ENCODE measurements around the gene TMCC1.

TMCC1 gene

GRCh38 chr3:129695230-129695629 is 198.3 kb downstream of the TMCC1 start:
- Histone ChIP-seq H4K20me1 (peaks cover 0 to 10% (median 0%) of the 10 kb centered on the region in 11 experiments; a peak in 2 of 22 replicates), H3K27me3 (no peaks in the 10 kb centered on the region), H3K36me3 (peaks cover 15 to 35% (median 22%) of the 10 kb centered on the region in 11 experiments), H3K9me3 (replicated peaks in 1 of 11) (peaks cover 33 to 42% (median 36%) of the 10 kb centered on the region in 11 experiments), H3K9ac (no peak overlapping the region), H3K4me3 (no peak overlapping the region), H3K4me1 (peaks cover 0 to 8% (median 0%) of the 10 kb centered on the region in 10 experiments; a peak in 3 of 20 replicates), H3K27ac (no peak overlapping the region), H3K4me2 (no peak overlapping the region)
- TF ChIP-seq Cebpa-rat (IDR thresholded peaks at IDR 0.05) = no peak

DNA sequence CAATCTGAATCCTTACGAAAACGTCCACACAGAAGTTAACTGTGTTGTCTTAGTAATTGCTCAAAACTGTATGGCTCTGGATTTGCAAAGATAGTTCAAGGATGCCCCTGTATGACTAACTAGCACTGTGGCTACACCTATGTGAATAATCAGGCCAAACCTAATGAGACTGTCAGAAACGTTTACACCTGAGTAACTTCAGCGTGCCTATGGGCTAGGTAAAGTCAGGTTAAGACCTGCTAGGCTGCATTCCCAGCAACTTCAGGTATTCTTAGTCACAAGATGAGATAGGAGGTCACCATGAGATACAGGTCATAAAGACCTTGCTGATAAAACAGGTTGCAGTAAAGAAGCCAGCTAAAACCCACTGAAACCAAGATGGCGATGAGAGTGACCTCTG is 199.3 kb downstream of the TMCC1 start:
- no peak overlapping the region for H3K4me3 ChIP-seq
- H4K20me1 ChIP-seq = peaks cover 0 to 15% (median 0%) of the 10 kb centered on the region in 11 experiments; a peak in 2 of 22 replicates
- no peak overlapping the region for H3K9ac ChIP-seq
- peaks cover 33 to 42% (median 36%) of the 10 kb centered on the region in 11 experiments for H3K9me3 ChIP-seq (replicated peaks in 1 of 11)
- peaks cover 15 to 35% (median 22%) of the 10 kb centered on the region in 11 experiments for H3K36me3 ChIP-seq
- no peak overlapping the region for H3K4me2 ChIP-seq
- no peak overlapping the region for H3K27ac ChIP-seq
- peaks cover 0 to 8% (median 0%) of the 10 kb centered on the region in 10 experiments; a peak in 3 of 20 replicates for H3K4me1 ChIP-seq
- TF ChIP-seq Cebpa-rat (IDR thresholded peaks at IDR 0.05) = no peak
- H3K27me3 ChIP-seq = no peaks in the 10 kb centered on the region

- TF ChIP-seq Cebpa-rat (IDR thresholded peaks at IDR 0.05) = no peak
Observed at GRCh38 chr3:129692743-129693142, 200.8 kb downstream of the TMCC1 start.

GRCh38 chr3:129690963-129691362 is 202.5 kb downstream of the TMCC1 start:
- no peak for TF ChIP-seq Cebpa-rat (IDR thresholded peaks at IDR 0.05)
- peak overlapping the region in 2 of 11 experiments; percentile 1 to 3; a peak in 2 of 22 replicates for H3K4me2 ChIP-seq
- no peak overlapping the region for H3K4me3 ChIP-seq
- H3K9ac ChIP-seq = no peak overlapping the region
- peaks cover 0 to 8% (median 0%) of the 10 kb centered on the region in 10 experiments; a peak in 3 of 20 replicates for H3K4me1 ChIP-seq
- H3K27ac ChIP-seq = no peak overlapping the region
- peaks cover 8 to 12% (median 10%) of the 10 kb centered on the region in 11 experiments; a peak in 20 of 22 replicates for H3K9me3 ChIP-seq (replicated peaks in 1 of 11)
- H3K36me3 ChIP-seq = peaks cover 0 to 9% (median 4%) of the 10 kb centered on the region in 11 experiments; a peak in 11 of 22 replicates
- peaks cover 0 to 43% (median 0%) of the 10 kb centered on the region in 11 experiments; a peak in 5 of 22 replicates for H4K20me1 ChIP-seq
- no peaks in the 10 kb centered on the region for H3K27me3 ChIP-seq

More at GRCh38 chr3:129692743-129693142, 200.8 kb downstream of the TMCC1 start:
- H3K4me3 ChIP-seq = no peak overlapping the region
- no peak overlapping the region for H3K9ac ChIP-seq
- peaks cover 10 to 27% (median 19%) of the 10 kb centered on the region in 11 experiments for H3K36me3 ChIP-seq
- peaks cover 0 to 28% (median 0%) of the 10 kb centered on the region in 11 experiments; a peak in 5 of 22 replicates for H4K20me1 ChIP-seq
- peaks cover 26 to 29% (median 27%) of the 10 kb centered on the region in 11 experiments for H3K9me3 ChIP-seq (replicated peaks in 1 of 11)
- H3K4me2 ChIP-seq = no peak overlapping the region
- H3K4me1 ChIP-seq = peaks cover 0 to 8% (median 0%) of the 10 kb centered on the region in 10 experiments; a peak in 3 of 20 replicates
- H3K27ac ChIP-seq = no peak overlapping the region
- H3K27me3 ChIP-seq = no peaks in the 10 kb centered on the region

DNA sequence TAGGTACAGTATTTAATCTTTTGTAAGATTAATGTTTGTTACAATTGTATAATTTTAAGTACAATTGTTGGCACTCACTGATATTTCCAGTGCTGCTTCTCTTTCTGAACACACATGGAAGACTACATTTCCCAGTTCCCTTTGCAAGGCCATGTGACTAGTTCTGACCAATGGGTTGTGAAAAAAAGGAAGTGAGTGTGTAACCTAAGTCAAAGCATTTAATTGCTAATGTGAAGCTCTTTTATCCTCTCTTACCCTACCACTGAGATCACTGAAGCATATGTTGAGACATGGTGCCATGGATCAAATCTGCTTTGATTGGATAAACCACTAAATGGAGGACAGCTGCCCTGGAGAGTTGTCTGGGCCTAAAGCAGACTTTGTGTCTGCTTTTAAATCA is 203.1 kb downstream of the TMCC1 start:
- H3K27ac ChIP-seq = no peak overlapping the region
- H4K20me1 ChIP-seq = peaks cover 0 to 48% (median 0%) of the 10 kb centered on the region in 11 experiments; a peak in 5 of 22 replicates
- peaks cover 0 to 4% (median under 1%) of the 10 kb centered on the region in 11 experiments; a peak in 9 of 22 replicates for H3K36me3 ChIP-seq
- H3K9ac ChIP-seq = no peak overlapping the region
- H3K4me1 ChIP-seq = peaks cover 0 to 8% (median 0%) of the 10 kb centered on the region in 10 experiments; a peak in 3 of 20 replicates
- peaks cover 2 to 6% (median 4%) of the 10 kb centered on the region in 11 experiments; a peak in 18 of 22 replicates for H3K9me3 ChIP-seq (replicated peaks in 1 of 11)
- H3K4me3 ChIP-seq = no peak overlapping the region
- TF ChIP-seq Cebpa-rat (IDR thresholded peaks at IDR 0.05) = no peak
- H3K4me2 ChIP-seq = peak overlapping the region in 3 of 11 experiments; percentile 1 to 11 (median 3); a peak in 2 of 22 replicates
- no peaks in the 10 kb centered on the region for H3K27me3 ChIP-seq

GRCh38 chr3:129689036-129689435 is 204.5 kb downstream of the TMCC1 start:
- Histone ChIP-seq H3K27me3 (no peaks in the 10 kb centered on the region), H4K20me1 (peaks cover 0 to 62% (median 0%) of the 10 kb centered on the region in 11 experiments; a peak in 5 of 22 replicates), H3K27ac (no peak overlapping the region), H3K4me2 (no peak overlapping the region), H3K9me3 (replicated peaks in 1 of 11) (peaks cover 0 to 4% (median 0%) of the 10 kb centered on the region in 11 experiments; a peak in 1 of 22 replicates), H3K36me3 (peaks cover 0 to 5% (median 0%) of the 10 kb centered on the region in 11 experiments; a peak in 1 of 22 replicates), H3K4me3 (no peak overlapping the region), H3K4me1 (peaks cover 0 to 8% (median 0%) of the 10 kb centered on the region in 10 experiments; a peak in 3 of 20 replicates), H3K9ac (no peak overlapping the region)
- TF ChIP-seq Cebpa-rat (IDR thresholded peaks at IDR 0.05) = no peak

DNA sequence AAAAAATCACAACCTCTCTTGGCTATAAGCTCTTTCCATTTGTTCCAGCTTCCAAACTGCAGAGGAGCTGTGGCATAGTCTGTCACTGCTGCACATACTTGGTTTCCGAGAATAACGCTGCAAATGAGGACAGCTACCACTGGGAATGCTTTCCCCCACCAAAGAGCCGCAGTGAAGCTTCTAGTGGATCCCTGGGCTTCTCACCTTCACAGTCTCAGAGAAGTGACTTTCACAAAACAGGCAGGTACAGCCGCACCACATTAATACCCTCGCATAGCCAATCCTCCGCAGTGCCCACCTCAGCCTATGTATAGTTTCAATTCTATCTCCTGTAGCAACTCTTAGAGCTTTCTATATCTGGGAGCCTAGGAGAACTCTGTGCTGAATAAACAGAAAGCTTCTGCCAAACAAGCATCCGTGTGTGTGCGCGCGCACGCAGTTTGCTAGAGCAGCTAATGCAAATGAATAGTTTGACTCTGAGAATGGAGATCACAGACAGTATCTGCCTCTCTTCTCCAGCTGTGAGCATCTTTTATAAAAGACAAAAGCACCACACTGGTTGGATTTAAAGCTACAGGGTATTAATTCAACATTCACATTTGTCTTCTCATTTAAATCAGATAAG is 205.1 kb downstream of the TMCC1 start:
- TF ChIP-seq Cebpa-rat (IDR thresholded peaks at IDR 0.05) = no peak
- H4K20me1 ChIP-seq = peaks cover 0 to 62% (median 0%) of the 10 kb centered on the region in 11 experiments; a peak in 5 of 22 replicates
- no peak overlapping the region for H3K27ac ChIP-seq
- peaks cover 0 to 4% (median 0%) of the 10 kb centered on the region in 11 experiments; a peak in 1 of 22 replicates for H3K9me3 ChIP-seq (replicated peaks in 1 of 11)
- peaks cover 0 to 8% (median 0%) of the 10 kb centered on the region in 10 experiments; a peak in 3 of 20 replicates for H3K4me1 ChIP-seq
- no peak overlapping the region for H3K4me3 ChIP-seq
- no peak overlapping the region for H3K4me2 ChIP-seq
- H3K9ac ChIP-seq = no peak overlapping the region
- H3K27me3 ChIP-seq = no peaks in the 10 kb centered on the region
- peaks cover 0 to 5% (median 0%) of the 10 kb centered on the region in 11 experiments; a peak in 1 of 22 replicates for H3K36me3 ChIP-seq

DNA sequence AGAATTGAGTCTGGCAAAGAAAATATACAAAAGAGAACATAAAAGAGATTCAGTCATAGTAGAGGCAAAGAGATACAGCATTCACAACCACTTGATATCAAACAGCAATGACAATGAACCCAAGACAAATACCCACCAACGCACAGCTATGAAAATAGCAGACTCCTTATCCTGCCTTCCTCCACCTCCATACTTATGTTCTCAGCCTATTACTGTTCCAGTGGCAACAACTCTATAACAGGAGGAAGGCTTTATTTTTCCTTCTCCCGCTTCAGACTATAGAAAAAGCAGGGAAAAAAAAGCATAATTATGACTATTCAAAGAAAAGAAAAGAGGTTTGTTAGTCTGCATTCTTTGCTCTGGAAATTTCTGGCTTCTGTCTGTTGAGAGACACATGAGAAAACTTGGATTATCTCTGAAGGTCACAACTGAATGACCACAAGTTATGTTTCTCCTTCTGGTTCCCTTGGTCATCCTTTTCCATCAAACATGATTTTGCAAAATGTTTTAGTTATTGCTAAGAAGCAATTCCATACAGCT is 205.9 kb downstream of the TMCC1 start:
- H3K4me3 ChIP-seq = no peak overlapping the region
- H3K9ac ChIP-seq = no peak overlapping the region
- H3K27ac ChIP-seq = no peak overlapping the region
- H3K4me1 ChIP-seq = peaks cover 0 to 8% (median 0%) of the 10 kb centered on the region in 10 experiments; a peak in 3 of 20 replicates
- no peak overlapping the region for H3K4me2 ChIP-seq
- peaks cover 0 to 5% (median 0%) of the 10 kb centered on the region in 11 experiments; a peak in 1 of 22 replicates for H3K36me3 ChIP-seq
- H3K27me3 ChIP-seq = no peaks in the 10 kb centered on the region
- peaks cover 0 to 4% (median 0%) of the 10 kb centered on the region in 11 experiments; a peak in 1 of 22 replicates for H3K9me3 ChIP-seq (replicated peaks in 1 of 11)
- H4K20me1 ChIP-seq = peaks cover 0 to 64% (median 0%) of the 10 kb centered on the region in 11 experiments; a peak in 6 of 22 replicates
- TF ChIP-seq Cebpa-rat (IDR thresholded peaks at IDR 0.05) = no peak

Measured in BLaER1 treated with 17β-estradiol and CSF1 and Interleukin-3, amounts not matched to agents 10 nM and 100 nM (cell line).